Limb (tissue), 2 donors: ENCODE results near the gene FAM78B.

Experiments used
- DNase-seq, 2 donors: peaks; one replicate each; pipeline ENCODE4 v3.0.0-alpha.2; 2016; ENCODE audit errors: extremely low spot score in 2 of 2

Gene FAM78B, protein sequence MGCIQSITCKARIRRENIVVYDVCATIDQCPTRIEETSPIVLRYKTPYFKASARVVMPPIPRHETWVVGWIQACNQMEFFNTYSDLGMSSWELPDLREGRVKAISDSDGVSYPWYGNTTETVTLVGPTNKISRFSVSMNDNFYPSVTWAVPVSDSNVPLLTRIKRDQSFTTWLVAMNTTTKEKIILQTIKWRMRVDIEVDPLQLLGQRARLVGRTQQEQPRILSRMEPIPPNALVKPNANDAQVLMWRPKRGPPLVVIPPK

DNA sequence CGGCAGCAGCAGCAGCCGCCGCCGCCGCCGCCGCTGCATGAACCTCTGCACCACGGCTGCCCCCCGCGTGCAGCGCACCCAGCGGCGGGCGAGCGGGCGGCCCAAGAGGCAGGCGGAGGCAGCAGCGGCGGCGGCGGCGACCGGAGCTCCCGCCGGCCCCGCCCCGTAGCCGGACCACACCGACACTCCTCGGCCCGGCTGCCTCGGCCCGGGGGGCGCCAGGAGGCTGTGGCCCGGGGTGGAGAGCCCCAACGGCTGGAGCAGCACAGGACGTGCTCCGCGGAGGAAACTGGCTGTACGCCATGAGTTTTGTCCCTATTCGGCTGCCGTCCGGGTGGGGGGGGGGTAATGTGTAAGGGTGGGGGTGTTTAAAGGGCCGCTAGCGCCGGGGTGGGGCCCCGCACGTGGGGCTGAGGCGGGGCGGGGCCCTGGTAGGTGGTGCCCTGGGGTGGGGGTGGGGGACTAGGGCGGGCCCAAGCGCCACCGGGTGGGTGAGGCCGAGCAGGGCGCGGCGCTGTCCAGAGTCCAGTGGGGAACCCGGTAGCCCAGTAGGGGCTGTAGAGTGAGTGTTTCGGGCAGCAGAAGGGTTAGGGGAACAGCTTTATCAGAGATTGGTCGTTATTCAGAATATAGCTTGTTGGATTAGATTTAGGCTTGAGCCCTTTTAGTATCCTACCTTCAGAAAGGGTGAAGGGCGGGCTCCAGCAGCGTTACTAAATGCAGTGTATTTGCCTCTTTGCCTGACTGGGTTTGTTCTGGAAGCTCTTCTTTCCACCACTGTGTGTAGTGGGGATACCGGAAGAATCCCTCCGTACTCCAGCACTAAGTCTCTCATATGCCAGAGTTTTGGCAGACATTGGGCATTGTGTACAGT is at the start of gene FAM78B:
TSS of gene FAM78B (minus strand) at position 304 of the 874 bp plus-strand sequence. CDS start 753 bp downstream, outside the sequence.
- DNase-seq: peak; percentile 32 to 84

DNA sequence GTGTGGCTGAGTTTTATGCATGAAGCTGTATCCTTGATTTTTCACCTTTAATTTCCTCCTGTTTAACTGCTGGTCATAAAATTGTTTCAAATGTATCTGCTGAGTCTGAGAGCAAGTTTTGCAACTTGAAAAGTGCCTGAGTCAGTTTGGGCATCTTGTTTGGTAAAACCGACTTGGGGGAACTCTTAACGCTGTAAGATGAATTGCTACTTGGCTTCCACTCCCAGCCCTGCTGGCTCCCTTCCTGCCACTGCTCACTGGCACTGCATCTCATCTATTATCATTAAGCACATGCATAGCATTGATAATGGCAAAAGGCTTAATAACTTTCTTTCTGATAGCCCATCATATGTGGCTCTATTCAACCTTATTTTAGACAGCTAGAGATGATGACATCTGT is 35.7 kb upstream of the FAM78B start:
- DNase-seq: no peak

DNA sequence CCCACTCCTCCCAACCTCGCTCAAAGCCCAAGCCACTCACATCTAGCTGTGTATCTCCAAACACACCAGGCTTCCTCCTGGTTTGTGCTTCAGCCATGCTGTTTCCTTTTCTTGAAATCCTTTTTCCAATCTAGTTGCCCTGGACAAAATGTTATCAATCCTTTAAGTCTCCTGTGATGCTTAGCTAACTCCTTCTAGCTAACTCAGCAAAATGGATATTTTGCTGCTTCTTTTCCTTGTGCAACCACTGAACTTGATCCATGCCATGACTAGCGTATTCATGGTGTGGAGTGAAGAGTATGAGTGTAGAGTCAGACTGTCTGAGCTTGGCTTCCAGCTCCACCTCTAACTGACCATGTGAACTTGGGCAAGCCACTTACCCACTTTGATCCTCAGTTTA is 33.9 kb upstream of the FAM78B start:
- DNase-seq: no peak

DNA sequence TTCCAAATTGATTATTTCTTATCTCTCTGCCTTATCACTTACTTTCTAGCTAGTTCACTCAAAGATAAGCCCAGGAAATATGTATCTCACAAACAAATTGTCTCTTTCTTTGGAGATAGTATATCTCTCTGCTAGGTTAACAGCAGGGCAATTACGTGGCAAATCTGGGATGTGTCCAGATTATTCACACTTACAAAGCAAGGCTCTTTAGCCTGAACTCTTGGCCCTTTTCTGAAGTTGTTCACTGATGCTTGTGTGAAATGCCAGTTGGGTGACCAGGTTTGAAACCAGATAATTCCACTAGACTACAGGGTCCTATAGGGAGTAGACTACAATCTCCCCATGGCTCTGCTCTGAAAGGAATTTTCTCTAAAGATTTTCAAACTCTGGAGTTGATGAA is 30.8 kb upstream of the FAM78B start:
- DNase-seq: no peak

DNA sequence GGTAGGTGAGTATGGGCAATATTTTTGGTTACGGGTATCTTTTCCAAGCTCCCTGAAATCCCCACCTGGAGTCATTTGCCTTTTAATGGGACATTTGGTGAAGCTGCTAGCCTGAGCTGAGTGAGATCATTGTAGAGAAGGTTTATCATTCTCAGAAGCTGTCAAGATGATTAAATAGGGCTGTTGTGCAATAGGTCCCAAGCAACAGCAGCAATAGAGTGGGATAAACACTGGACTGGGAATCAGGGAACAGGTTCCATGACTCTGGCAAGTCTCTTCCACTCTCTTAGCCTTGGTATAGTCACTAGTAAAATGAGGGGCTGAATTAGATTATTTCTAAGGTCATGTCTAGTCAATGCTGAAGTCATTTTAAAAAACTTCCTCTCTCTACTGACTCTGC is 30.3 kb upstream of the FAM78B start:
- no peak for DNase-seq

DNA sequence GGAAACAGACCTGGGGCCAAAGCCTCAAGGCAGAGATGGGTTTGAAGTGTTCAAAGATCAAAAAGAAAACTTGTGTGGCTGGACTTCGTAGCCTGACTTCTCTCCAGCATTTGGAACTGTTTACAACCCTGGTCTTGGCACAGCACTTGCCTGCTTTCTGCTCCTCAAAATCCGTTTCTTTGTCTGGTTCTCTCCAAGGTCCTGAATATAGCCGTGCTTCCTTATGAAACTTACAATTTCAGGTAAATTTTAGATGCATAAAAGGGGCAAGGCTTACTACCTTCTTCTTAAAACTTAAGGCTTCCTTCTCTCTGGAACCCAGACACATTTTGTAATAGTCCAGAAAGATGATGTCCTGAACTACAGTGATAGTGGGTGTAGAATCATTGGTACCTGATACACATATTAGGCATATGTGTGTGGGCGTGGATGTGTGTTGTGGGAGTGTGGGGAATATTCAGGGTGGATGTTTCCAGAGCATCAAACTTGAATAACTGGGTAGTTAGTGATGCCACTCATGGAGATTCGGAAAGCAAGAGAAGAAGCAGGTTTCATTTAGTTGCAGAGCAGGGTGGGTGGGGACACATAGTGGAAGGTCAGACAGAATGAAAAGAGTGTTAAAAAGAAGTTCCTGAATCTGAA is 26.4 kb upstream of the FAM78B start:
- no peak for DNase-seq

DNA sequence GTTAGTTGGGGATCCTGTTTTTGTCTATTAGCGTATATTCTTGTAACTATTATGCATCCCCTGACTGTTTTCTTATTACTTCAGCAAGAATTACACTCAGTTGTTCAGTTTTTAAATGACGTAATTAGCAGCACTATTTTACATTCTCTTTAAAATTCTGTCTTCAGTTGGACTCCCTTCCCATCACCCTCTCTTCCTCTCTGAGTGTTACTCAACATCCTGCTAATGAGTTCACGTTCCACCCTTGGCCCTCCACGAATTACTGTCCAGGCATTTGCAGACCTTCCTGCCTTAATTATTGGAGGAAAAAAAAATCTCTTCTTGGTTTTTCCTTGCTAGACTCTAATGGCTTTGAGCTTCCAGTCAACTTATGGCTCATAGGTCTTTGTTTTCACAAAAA is 23.6 kb upstream of the FAM78B start:
- DNase-seq: no peak

DNA sequence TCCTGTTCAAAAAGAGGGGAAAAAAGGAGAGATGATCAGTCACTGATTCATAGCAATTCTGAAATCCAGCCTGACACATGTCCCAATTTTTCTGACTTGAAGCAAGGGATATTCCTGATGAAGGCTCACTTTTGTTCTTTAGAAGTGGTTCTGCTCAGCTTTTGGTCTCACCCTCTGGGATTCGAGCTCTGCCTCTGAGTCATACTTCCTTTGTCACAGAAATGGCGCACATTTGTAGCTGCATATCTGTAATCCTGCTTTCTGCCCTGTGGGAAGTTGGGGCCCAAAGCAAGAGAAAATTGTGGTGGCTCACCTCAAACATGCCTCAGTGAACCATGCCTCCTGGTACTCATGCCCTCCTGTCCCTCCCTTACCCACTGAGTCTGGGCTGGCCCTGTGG is 22.3 kb upstream of the FAM78B start:
- DNase-seq: no peak

DNA sequence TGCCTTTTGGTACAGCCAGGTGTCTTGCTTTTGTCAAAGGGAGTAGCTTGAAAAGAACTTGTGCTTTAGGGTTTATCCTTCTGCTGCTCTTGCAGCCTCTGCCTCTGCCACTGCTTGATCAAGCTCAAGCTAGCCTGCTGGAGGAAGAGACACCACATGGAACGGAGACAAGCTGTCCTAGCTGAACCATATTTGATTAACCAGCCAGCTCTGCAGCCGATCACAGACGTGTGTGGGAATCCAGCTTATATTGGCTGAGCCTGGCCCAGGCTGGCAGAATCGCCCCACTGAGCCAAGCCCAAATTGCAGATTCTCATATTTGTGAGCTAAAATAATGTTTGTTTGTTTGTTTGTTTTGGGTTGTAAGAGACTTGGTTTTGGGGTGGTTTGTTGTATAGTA is 18.7 kb upstream of the FAM78B start:
- DNase-seq: no peak

DNA sequence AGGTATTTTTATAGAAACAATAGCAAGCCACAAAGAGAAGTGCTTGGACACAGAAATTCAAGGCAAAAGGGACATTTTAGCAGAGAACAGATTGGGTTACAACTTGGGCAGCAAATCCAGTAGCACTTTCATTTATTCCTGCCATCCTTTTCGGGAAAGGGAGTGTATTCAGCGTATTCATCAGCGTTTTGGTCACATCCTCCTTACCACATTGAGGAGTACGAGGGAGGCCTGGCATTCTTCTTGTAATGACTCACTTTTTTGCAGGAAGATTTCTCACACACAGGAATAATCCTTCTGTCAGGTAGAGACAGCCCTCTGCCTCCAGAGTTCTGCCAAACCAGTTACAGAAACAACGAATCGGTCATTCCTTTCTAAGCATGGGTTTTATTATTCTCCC is 18.1 kb upstream of the FAM78B start:
- no peak for DNase-seq

DNA sequence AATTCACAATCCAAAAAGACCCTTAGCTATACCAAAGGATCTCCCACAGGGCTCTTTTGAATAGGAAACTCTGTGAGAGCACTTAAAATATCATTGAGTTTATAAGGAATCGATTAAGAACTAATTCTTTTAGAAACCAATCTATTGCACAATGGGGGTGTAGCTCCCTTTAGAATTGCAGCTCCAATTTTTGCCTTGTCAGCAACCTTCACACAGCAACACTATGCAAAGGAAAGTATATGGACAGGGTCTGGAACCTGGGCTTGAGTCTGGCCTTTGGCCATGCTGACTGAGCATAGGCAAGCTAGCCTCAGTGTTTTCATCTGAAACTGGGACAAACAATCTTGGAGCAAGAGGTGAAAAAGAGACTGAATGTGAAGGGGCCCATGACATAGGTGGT is 17.2 kb upstream of the FAM78B start:
- no peak for DNase-seq

DNA sequence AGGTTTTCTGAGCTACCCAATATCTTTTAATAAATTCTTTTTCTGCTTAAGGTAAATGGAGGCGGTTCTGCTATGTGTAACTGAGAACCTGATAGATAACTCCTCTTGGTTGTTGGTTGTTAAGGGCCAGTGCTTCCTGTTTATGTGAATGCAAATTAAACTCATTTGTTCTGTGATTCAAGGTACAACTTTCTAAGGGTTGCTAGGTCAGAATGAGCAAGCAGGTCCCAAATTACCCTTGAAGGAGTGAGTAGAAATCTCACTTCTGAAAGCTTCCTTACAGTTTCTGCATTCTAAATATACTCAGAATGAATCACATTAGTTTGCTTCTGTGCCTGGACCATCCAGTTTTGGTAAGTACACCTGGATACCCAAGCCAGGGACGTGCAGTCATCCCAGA is 15.5 kb upstream of the FAM78B start:
- DNase-seq: no peak

DNA sequence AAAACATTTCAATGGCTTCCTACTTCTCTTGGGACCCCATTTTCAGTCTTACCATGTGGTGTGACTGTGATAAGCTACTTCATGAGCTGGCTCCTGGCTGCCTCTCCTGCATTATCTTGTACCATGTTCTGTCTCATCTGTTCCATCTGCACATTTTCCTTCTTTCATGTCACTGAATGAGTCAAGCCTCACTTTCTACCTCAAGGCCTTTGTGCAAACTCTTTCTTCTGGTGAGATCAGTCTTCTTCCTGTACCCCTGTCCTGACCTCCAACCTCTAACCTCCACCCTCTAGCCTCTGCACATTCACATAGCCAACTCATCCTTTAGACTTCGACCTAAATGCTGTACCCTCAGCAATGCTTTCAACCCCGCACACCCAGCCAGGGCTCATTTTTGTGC is 9.6 kb upstream of the FAM78B start:
- DNase-seq: no peak

DNA sequence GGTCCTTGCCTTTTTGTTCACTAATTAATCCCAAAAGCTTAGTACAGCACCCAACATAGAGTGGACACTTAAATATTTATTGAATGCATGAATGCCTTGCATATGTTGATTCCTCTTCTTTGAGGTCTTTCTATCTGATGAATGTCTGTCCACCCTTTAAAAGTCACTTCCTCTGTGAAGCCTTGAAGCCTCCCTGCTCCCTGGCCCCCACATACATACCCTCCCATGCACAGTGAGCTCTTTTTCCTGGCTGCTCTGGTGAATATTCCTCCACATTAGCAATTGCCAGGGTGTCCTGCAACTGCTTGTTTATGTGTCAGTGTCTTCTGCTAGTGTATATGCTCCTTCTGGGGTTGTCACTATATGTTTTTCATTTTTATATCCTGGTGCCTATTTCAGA is 8.2 kb upstream of the FAM78B start:
- no peak for DNase-seq

DNA sequence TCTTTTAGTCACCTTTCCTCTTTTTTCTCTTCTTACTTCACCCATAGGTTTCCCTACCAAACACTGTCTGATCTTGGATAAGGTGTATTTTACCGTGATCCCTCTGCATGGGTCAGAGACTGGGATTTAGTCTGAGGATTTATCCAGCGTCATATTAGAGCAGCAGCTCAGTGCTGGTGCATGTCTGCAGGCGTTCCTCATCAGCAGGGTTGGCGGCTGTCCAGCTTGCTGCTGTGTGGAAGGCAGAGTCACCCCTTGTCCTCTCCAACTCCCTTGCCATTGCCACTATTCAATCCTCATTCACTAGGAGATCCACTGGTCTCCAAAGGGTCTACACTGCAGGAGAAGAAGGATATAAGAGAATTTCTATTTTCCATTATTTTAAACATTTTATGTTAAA is 7.3 kb upstream of the FAM78B start:
- DNase-seq: no peak

DNA sequence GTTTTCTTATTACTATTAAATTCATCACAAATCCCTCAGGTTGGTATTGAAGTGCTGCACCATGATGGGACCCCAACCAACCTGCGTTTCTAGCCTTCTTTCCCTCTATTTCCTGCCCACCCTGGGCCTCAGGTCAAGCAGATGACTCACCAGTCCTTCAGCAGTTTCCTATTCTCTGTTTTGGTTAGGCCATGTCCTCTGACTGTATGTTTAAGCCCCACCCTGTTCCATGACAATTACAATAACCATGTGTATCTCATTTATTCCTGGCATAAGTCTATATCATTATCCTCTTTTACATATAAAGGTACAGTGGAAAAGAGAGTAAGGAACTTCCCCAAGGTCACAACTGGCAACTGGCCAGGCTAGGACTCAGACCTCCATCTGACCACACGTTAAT is 5.3 kb upstream of the FAM78B start:
- DNase-seq: no peak

DNA sequence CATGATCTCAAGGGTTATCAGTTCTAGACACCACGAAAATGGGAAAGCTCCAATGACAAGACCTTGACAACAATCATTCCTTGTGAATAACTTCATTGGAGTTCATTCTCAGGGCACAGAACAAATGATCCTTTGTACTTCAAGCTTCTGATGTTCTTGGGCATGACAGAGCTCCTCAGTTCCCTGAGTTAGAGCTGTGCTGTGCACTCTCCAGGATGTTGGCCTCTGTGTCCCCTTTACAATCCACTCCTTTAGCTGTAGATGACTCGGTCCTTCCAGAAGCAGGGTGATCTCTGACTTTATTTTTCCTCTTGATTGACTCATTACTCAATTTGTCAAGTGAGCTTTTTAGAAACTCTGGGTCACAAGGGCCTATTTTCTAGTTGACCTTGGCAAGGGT is 3.9 kb upstream of the FAM78B start:
- no peak for DNase-seq

DNA sequence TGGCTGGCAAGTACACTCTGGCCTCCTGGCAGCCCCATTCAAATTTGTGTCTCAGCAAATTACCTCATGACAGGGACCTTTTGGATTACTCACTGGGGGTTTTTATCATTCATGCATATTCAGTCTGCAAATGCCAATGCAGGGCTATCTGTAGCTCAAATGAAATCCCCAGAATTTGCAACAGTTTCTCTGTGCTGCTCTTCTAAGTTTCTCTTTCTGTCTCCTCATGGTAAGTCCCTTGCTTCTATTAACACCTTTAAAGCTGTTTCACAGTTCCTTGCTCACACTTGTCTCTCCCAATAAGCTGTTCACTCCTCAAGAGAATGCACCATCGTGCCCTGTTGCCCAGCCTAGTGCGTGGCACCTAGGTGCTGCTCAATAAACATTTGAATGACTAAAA is 3.3 kb upstream of the FAM78B start:
- no peak for DNase-seq

DNA sequence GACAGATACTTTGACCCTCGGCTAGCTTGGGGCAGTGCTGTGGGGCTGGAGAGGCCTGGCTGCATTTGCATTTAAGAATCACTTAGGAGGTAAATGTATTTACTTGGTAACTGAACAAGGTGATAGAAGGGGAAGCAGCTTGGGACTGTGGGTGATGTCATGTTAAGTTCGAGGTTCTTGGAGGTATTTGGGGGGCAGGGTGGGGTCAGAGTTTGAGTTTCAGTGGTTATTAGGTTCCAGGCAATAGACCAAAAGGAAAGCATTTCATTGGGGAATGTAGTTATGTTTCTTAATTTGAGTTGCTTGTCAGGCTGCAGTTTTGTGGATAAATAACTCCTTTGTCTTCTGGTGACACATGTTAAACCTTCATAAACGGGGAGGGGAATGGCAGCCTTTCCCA is 2.4 kb upstream of the FAM78B start:
- DNase-seq: no peak

DNA sequence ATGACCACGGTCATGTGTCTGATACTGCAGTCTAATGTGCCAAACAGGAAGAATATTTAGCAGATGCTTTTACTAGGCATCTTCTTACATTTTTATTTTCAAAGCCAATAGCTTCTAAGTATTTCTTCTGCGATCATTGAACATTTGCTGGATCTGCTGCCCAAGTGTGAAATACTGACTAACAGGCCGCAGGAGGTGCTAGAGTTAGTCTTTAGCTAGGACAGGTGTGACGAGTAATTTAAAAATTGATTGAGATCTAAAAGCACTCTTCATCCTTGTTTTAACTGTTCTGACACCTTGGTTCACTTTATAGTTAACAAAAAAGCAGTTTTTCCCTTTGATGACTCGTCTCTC is 748 bp upstream of the FAM78B start:
- no peak for DNase-seq

DNA sequence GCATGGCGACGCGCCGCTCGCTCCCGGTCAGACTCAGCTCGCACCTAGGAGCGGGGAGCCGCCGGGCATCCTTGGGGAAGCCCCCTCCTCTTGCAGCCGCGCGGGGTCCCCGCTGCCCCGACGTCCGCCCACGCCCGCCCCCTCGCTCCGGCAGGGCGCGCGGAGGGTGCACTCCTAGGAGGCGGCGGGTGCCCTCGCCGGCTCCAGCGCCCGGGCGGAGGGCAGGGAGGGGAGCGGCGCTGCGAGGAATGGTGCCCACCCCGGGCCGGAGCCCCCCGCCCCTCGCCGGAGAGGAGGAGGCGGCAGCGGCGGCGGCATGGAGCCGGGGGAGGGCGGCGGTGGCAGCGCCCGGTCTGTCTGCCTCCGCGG is 488 bp downstream of the FAM78B start:
- DNase-seq: no peak

DNA sequence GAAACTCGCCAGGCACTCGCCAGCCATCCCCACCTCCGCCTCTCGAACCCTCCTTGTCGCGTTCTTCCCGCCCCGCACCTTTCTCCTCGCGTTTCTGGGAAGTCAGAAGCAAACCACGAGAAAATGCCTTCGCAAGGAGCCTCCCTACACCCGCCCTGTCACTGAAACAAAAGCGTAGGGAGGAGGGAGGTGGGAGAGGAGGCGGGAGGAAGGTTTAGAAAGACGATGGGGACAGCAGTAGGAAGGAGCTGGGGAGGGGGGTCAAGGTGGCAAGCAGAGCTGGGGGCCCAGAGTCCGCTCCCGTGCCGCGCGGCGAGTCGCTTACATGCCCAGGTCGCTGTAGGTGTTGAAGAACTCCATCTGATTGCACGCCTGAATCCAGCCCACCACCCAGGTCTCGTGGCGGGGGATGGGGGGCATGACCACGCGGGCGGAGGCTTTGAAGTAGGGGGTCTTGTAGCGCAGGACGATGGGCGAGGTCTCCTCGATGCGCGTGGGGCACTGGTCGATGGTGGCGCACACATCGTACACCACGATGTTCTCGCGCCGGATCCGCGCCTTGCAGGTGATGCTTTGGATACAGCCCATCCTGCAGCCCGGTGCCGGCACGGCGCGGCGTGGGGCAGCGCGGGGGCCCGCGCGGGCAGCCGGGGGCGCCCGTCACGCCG is 1.0 kb downstream of the FAM78B start:
- peak in 1 of 2 donors; percentile 47 for DNase-seq
